GM19467 (cell line): ENCODE results near the gene SYNDIG1.

ENCODE experiments used
- ATAC-seq: cut with Tn5 transposase; IDR thresholded peaks from one replicate; pipeline ENCODE4 v1.9.1; 2021; ENCODE audit warnings: mild to moderate bottlenecking, moderate library complexity; ENCODE audit not compliant: unreplicated experiment

Gene SYNDIG1

GRCh38 chr20:24627926-24628325 is 158.5 kb downstream of the SYNDIG1 start:
- no peak for ATAC-seq

GRCh38 chr20:24628985-24629384 is 159.6 kb downstream of the SYNDIG1 start:
- no peak for ATAC-seq

GRCh38 chr20:24629668-24630067 is 160.2 kb downstream of the SYNDIG1 start:
- no peak for ATAC-seq

GRCh38 chr20:24630486-24631172 is 161.2 kb downstream of the SYNDIG1 start:
- ATAC-seq = no peak

GRCh38 chr20:24631173-24631505 is 161.7 kb downstream of the SYNDIG1 start:
- ATAC-seq = no peak

- no peak for ATAC-seq
These were observed 163.2 kb downstream of the SYNDIG1 start for GRCh38 chr20:24632581-24632980.

GRCh38 chr20:24633026-24633425 is 163.6 kb downstream of the SYNDIG1 start:
- no peak for ATAC-seq

- ATAC-seq = no peak
These were observed 164.1 kb downstream of the SYNDIG1 start for GRCh38 chr20:24633521-24633920.

GRCh38 chr20:24634855-24635254 is 165.4 kb downstream of the SYNDIG1 start:
- ATAC-seq = no peak

- ATAC-seq = no peak
These were observed 167.2 kb downstream of the SYNDIG1 start for GRCh38 chr20:24636626-24637025.

- no peak for ATAC-seq
These were observed 167.7 kb downstream of the SYNDIG1 start for GRCh38 chr20:24637087-24637486.

- no peak for ATAC-seq
These were observed 168.5 kb downstream of the SYNDIG1 start for GRCh38 chr20:24637941-24638340.

GRCh38 chr20:24638591-24639548 is 169.4 kb downstream of the SYNDIG1 start:
- no peak for ATAC-seq

- ATAC-seq = no peak
These were observed 170.8 kb downstream of the SYNDIG1 start for GRCh38 chr20:24640276-24640675.

- no peak for ATAC-seq
These were observed 171.3 kb downstream of the SYNDIG1 start for GRCh38 chr20:24640686-24641085.

GRCh38 chr20:24643731-24644626 is 174.6 kb downstream of the SYNDIG1 start:
- no peak for ATAC-seq

- no peak for ATAC-seq
These were observed 176.9 kb downstream of the SYNDIG1 start for GRCh38 chr20:24646321-24646720.

GRCh38 chr20:24647713-24648112 is 178.3 kb downstream of the SYNDIG1 start:
- no peak for ATAC-seq

GRCh38 chr20:24648481-24648880 is 179.1 kb downstream of the SYNDIG1 start:
- no peak for ATAC-seq

- ATAC-seq = no peak
These were observed 179.5 kb downstream of the SYNDIG1 start for GRCh38 chr20:24648919-24649318.
